ENCODE results near the gene RNPS1.
"Not testable (repeated sequence)": the region's sequence is repeated elsewhere in the genome, so short reads cannot be mapped to it uniquely, and the experiment has no call there.

Gene RNPS1

DNA sequence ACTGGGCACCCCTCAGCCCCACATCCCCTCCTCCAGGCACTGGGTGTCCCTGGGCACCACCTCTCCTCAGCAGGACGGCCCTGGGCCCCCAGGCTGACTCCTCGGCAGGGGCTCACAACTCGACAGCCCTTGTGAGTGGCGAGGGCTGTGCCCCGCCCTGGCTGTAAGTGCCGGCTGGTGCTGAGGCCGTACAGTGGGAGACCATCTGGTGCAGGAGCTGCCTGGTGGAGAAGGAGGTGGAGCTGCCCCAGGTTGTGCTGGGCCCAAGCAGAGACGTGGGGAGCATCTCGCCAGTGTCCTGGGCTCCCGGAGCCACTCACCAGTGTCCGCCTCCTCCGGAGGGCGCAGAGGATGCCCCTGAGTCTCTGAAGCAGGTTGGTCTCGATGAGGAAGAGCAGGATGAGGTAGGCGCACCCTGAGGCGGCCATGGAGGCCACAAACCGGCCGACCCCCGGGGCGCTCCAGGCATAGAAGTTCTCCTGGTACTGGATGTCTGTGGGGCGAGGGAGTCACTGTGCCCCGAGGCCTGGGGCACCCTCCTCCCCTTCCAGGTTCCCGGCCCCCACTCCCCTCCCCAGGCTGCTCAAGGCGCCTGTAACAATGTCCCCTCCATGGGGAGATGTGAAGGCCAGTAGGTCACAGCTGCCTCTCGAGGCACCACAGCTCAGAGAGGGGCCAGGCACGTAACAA, 15.1 kb upstream of the RNPS1 start:
- no peak for DNase-seq (ENCODE audit: low spot score)

DNA sequence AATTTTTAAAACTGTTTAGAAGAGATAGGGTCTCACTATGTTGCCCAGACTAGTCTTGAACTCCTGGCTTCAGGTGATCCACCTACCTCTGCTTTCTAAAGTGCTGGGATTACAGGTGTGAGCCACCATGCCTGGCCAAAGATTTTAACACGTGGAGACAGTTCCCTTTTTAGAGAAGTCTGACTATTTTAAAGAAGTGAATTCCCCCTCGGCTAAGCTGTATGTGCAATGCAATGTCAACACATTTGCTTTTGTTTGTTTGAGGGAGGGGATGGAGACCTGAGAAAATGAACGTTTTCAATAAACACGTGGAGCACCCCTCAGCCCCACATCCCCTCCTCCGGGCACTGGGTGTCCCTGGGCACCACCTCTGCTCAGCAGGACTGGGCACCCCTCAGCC, 14.3 kb upstream of the RNPS1 start:
- DNase-seq (ENCODE audit: low spot score) = no peak

DNA sequence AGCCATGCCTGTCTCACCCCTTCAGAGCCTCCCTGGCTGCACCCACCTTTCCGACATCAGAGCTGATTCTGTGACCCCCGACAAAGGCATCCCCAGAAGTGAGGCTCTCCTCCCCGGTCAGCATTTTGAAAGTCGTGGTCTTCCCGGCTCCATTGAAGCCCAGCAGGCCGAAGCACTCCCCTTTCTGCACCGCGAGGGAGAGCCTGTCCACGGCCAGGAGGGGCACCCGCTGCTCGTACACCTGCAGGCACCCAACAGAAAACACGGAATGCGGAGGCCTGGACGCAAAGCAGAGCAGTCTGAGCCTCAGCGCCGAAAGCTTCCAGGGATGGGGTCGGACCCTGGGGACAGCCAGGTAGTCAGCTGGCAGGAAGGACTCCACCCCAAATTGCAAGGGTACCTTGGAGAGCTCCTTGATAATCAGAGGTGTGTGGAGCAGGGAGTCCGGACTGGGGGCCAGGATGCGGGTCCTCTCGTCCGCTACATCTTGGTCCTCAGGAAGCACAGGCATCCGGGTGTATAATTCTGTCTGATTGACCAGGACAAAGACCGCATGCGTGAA, 13.1 kb upstream of the RNPS1 start:
- DNase-seq (ENCODE audit: low spot score) = no peak

DNA sequence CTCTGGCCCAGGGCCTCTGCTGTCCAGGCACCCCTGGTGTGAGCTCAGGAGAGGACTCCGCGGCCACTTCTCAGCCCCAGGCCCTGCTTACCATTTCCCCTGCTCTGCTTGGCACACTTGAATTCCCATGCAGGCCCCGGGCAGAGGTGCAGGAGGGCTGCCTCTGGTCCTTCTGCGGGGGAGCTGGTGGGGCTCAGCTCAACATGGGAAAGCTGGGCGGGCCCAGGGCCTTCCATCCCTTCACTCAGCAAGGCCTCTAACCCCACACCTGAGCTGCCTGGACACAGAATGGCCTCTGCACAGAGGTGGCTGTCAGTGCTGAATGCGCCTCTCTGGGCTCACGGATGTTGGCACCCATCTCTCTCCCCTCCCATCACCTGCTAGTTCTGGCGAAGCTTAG, 12.5 kb upstream of the RNPS1 start:
- no peak for DNase-seq (ENCODE audit: low spot score)

DNA sequence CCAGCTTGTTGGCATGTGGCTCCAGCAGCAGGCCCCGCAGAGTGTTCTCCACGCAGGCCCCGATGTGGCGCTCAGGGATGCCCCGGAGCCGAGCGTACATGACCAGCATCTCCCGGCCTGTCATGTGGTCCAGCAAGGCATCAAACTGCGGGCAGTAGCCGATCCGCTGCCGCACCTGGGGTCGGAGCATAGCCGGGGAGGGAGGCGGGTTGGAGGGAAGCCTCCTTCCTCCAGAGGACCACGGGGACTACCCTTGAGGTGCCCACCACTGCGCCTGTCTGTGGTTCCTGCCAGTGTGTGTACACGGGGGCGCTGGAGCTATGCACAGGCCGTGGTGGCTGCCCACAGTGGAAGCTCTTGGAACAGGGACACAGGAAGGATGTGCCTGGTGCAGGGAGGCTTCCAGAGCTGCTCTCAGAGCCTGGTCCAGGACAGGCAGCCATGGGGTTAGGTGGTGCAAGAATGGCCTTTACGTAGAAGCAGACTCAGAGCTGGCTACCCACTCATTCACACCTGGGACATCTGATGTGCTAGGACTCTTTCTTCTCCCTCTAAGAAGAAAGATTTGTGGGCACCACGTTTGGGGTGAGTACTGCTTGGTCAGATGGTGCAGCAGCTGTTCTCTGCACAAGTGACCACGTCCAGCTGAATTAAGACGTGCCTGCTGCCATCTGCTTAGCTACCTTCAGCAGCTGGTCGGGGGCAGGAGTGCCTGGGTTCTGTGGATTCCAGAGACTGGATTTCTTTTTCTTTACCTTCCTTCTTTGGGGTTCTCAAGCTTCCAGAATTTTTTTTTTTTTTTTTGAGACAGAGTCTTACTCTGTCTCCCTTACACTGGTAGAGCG, 11.3 kb upstream of the RNPS1 start:
- DNase-seq (ENCODE audit: low spot score) = no peak

DNA sequence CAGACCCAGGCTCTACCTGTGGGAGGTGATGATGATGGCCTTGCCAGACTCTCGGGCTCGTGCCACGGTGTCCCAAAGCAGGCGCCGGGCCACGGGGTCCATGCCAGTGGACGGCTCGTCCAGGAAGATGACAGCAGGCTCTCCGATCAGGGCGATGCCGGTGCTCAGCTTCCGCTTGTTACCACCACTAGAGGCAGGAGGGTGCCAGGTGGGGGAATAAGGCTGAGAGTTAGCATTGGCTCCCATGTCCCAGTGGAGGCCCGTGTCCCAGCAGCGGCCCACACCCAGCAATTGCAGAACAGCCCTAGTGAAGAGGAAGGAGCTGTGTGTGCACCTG, 10.3 kb upstream of the RNPS1 start:
- DNase-seq (ENCODE audit: low spot score) = no peak

DNA sequence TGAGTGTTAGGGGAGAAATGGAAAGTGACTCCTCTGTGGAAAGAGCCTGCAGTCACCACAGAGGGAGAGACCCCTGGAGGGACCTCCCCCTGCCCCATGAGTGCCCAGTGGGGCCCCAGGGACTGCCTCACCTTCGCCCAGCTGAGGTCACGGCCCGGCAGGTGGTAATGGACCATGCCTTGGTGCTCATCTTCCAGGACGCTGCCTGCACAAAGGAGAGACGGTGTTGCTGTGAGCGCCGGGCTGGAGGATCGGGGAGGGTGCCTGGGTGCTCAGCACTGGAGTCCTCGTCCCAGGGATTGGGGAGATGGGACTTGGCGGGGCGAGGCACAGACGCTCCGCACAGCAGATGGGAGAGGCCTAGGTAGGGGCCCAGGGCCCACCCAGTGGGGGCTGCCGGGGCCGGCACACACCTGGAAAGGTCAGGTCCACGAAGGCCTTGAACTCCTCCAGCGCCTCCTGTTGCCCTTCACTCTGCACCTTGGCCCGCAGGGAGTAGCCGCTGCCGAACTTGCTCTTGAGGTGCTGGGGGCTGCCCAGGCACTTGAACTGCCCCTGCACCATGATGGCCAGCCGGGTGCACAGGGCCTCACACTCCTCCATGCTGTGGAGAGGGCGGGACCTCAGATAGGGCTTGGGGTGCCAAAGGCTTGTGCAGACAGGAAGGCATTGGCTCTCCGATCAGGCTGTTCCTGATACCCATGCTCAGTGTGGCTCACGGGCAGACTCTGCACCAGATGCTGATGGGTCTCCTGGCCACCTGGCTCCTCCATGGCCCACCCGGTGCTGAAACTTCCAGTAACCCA, 9.7 kb upstream of the RNPS1 start:
- no peak for DNase-seq (ENCODE audit: low spot score)

DNA sequence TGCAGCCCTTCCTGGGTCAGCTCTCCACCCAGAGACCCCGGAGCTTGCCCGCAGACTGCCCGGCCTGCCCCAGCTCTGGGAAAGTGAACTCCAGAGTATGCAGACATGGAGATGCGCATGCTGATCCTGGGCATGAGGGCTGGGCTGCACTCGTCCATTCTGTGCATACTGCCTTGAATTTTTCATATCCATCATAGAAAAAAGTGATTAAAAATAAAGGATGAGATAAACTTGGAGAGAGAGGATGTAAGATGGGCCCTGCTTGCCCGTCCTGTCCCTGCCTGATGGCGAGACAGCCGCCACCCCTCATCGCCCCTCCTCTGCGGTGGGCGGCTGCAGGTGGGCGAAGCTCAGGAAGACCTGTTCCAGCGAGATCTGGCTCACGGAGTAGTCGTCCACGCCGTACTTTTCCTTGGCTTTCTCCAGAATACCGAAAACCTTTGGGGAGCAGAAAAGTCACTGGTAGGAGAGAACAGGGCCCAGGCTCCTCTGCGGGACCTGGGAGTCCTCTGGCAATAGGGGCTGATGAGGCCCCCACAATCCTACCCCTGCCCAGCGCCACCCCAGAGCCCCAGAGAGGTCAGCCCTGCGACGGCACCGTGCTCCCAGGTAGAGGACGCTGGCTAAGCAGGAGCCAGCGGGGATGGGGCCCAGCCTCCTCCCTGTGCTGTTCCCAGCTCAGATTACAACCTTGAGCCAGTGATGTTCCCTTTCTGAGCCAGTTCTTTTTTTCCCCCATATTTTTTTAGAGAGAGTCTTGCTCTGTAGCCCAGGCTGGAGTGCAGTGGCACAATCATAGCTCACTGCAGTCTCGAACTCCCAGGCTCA, 8.7 kb upstream of the RNPS1 start:
- DNase-seq (ENCODE audit: low spot score) = no peak

DNA sequence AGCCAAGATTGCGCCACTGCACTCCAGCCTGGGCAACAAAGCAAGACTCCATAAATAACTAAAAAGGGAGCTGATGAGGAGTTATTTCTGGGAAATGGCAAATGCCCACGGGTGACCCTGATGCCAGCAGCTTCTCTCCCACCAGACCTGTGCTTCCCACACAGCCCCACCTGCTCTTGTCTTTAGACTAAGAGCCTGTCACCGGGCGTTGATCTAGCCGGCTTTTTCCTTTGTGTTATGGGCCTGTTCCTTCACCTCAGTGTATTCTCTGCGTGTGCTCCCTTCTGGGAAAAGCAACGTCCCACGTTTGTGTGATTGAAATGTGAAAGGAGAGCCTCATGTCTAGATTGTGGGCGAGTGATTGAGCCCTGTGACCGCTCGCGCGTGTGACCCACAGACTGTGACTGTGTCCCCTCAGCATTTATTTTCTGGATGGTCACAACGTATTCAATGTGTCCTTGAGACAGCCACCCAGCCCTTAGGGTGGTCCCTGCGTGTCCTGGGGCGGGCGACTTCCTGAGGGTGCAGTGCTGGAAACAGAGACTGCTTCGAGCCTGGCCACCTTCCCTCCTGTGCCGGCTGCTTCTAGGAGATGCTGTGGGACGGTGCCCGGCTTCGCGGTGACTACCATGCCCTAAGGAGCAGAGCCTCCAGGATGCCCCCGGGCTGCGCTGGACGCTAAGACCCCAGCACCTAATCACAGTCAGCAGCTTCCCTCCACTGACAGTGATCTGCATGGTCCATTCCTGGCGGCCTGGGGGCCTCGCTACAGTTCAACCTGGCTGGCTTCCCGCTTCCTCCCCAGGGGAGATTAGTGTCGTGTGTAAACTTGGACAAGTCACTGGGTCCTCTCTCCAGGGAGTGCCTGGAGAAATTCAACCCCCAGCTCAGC, 7.8 kb upstream of the RNPS1 start:
- no peak for DNase-seq (ENCODE audit: low spot score)

DNA sequence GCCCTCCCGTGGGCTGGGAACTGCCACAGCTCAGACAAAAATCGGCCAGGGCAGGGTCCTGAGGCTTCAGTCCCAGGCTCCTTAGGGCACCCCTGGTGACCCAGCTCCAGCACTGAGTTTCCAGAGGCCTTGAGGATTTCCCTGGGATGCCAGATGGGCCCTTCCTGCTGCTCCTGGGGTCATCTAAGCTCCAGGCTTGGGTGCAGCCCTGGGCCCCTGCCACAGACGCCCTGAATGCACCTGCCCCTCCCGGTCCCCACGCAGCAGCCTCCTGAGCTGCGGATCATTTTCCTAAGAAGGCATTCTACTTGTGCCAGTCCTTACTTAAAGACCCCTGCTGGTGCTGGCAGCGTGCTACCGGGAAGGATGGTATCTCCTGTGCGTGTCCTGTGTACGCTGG, 6.0 kb upstream of the RNPS1 start:
- no peak for DNase-seq (ENCODE audit: low spot score)

DNA sequence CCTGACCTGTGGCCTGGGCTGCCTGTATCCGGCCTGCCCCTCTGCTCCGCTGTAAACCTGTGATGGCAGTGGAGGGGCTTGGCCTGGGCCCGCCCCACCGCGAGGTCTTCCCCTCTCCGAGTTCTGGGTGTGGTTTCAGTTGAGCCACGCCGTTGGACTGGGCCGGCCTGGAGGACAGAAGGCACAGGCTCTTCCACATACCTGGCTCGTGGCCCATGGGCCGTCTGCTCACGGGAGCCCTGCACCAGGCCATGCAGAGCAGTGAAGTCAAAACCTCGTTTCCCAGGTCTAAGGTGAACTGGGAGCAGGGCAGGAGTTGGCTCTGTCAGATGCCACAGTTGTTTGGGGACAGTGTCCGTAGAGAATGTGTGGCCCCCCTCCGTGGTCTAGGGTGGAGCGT, 5.6 kb upstream of the RNPS1 start:
- DNase-seq (ENCODE audit: low spot score) = no peak

DNA sequence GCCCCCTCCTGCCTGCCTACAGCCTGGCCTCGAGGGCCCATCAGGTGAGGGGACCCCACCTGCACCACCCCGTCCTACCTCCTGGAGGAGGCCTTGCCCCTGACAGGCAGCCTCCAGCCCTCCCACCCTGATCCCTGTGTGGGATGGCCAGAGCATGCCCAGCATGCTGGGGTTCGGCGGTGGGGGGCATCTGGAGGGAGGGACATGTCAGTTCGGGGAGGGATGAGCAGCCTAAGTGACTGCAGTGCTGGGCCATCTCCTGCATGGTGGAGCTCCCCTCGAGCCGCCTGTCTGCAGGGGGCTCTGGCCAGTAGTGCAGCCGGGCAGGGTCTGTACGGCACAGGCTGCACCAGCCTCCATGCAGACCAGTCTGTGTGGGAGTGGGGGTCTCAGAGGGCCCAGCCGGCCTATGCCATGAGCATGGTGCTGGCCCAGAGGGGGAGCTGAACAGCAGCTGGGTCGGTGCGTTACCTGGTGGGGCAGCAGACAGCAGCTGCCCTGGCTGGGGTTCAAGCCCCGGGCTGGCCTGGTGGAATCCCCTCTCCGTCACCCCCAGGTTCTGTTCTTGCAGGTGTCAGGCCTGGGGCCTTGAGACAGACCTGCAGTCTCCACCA, 4.0 kb upstream of the RNPS1 start:
- no peak for DNase-seq (ENCODE audit: low spot score)

DNA sequence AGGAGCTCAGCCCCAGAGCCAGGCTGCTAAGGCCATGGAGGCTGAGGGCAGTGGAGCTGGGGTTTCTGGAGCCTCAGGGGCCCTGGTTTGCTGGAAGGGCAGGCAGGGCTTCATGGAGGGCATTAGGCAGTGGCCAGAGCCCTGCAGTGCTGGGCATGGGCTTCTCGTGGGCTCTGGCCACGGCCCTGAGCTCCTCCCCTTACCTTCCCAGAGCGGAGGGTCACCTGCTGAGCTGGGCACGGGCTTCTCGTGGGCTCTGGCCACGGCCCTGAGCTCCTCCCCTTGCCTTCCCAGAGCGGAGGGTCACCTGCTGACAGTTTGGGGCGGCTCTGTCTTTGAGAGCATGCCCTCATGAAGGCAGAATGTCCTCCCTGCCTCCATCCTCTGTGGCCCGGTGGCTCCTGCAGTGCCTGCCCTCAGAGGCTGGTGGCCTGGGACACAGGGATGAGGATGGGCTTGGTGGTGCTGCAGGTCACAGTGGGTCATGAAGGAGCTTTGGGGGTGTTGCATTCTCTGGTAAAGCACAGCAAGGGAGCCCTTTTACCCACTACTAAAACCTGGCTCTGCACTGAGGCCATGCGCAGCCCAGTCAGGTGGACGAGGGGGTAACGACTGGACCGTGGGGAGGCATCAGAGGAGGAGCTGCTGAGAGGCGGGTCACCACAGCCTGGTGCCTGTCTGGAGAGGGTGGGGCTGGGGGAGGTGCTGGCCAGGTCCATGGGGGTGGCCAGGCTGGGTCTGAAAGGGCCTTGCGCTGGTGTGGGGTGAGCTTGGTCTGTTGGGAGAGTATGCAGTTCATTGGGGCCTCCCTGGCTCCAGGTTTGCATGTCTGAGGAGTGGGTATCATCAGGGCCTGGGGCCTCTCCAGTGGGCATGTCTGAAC, 2.9 kb upstream of the RNPS1 start:
- no peak for DNase-seq (ENCODE audit: low spot score)

DNA sequence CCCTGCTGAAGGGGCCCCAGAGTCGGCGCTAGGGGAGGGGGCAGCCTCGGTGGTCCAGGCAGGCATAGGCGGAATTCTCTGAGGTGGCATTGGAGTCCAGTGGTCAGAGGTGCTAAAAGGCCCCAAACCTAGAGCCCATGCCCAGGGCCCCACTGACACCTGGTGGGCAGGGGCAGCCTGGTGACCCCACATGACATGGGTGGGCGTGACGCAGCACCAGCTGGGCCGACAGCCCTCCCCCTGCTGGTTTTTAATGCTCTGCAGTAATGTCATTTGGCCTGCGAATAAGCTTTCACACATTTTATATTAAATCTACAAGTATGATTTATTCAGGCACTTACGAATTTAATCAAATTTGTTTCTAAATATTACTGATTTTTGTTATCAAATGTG, 2.1 kb upstream of the RNPS1 start:
- no peak for DNase-seq (ENCODE audit: low spot score)

DNA sequence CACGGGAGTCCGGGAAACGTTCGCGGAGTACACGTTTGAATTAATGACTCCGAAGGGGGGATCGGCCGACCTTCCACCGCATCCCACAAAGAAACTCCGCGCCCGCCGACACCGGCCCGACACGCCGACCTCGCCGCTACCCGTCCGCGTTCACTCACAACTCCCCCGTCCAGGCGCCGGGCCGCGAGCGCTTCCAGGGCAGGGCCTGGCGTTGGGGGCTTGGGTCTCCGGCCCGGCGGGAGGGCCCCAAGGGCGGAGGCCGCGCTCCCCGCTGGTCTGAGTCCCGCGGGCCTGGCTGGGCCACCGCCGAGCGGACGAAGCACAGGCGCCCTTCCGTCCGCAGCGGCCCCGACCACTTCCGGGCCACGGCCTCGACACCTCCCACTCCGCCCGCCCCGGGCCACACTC, 417 bp downstream of the RNPS1 start:
- DNase-seq (ENCODE audit: low spot score) = not testable (repeated sequence)

DNA sequence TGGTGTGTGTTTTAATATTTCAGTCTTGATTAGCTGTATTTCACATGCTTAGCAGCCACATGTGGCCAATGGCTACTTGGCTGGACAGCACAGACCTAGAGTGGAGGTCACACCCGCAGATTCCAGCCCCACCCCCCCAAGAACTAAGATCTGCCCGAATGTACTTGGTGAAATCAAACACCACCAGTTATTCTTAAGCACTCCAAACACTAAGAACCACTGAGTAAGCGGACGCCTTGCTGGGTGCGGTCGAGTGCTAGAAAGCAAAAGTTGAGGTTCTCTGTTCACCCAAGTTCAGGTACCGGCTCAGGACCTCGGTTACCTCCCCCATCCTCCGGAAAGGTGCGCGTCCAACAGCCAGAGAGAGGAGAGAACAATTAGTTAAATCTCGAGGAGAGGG, 1.0 kb downstream of the RNPS1 start:
- DNase-seq (ENCODE audit: low spot score) = not testable (repeated sequence)

DNA sequence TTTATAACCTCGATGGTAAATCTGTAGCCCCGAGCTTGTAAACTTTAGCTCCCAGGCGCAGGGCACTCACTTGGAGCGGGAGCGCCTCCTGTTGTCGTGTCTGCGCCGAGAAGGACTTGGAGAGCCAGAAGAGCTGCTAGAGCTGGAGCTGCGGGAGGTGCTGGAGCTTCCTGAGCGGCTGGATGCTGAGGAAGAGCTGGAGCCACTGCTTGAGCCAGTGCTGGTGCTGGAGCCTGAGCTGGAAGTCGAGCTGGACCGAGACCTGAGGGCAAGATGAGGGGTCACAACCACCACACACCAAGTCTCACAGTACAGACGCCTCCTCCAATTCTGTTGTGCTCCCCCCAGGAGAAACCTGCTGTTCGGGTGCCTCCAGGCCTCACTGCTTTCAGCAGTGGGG, 4.9 kb downstream of the RNPS1 start:
- not testable (repeated sequence) for DNase-seq (ENCODE audit: low spot score)

DNA sequence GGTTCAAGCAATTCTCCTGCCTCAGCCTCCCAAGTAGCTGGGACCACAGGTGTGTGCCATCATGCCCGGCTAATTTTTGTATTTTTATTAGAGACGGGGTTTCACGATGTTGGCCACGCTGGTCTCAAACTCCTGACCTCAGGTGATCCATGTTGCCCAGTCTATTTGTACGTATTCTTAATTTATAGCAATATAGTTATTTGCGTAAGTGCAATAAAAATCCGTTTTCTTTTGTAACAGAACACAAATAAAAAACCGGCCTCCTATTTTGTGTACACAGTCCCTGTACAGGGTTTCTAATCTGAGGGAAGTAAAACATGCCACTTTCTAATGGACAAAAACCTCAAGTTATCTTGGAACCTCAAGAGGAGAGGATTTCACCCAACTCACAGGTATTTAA, 7.7 kb downstream of the RNPS1 start:
- DNase-seq (ENCODE audit: low spot score) = no peak

DNA sequence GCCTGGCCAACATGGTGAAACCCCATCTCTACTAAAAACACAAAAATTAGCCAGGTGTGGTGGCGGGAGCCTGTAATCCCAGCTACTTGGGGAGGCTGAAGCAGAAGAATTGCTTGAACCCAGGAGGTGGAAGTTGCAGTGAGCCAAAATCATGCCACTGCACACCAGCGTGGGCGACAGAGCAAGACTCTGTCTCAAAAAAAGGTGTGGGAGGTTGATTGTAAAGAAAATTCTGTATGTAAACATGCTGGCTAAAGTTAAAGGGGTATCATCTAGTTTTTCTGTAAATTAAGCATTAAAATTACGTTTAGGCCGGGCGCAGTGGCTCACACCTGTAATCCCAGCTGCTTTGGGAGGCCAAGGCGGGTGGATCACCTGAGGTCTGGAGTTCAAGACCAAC, 9.4 kb downstream of the RNPS1 start:
- not testable (repeated sequence) for DNase-seq (ENCODE audit: low spot score)
